Left forelimb (tissue), 1 donor: ENCODE results near the gene WSB1.

Experiments
- DNase-seq: peaks from one replicate; pipeline ENCODE4 v3.0.0-alpha.2; 2018; ENCODE audit warnings: low spot score

The WSB1 gene

GRCh38 chr17:27338536-27338985 is 44.6 kb downstream of the WSB1 start:
- no peak for DNase-seq

- no peak for DNase-seq
These were observed 45.4 kb downstream of the WSB1 start for GRCh38 chr17:27339198-27339835.

GRCh38 chr17:27339836-27340550 is 46.1 kb downstream of the WSB1 start:
- DNase-seq = no peak

- DNase-seq = no peak
These were observed 46.7 kb downstream of the WSB1 start for GRCh38 chr17:27340575-27340974.

- no peak for DNase-seq
These were observed 47.1 kb downstream of the WSB1 start for GRCh38 chr17:27341041-27341471.

GRCh38 chr17:27342059-27342458 is 48.1 kb downstream of the WSB1 start:
- no peak for DNase-seq

GRCh38 chr17:27343294-27343693 is 49.4 kb downstream of the WSB1 start:
- no peak for DNase-seq

- no peak for DNase-seq
These were observed 50.2 kb downstream of the WSB1 start for GRCh38 chr17:27343977-27344607.

GRCh38 chr17:27345141-27345904 is 51.4 kb downstream of the WSB1 start:
- DNase-seq = no peak

GRCh38 chr17:27346228-27346899 is 52.5 kb downstream of the WSB1 start:
- DNase-seq = no peak

- DNase-seq = no peak
These were observed 54.3 kb downstream of the WSB1 start for GRCh38 chr17:27348196-27348595.

- no peak for DNase-seq
These were observed 55.7 kb downstream of the WSB1 start for GRCh38 chr17:27349540-27350021.

GRCh38 chr17:27351759-27352158 is 57.8 kb downstream of the WSB1 start:
- no peak for DNase-seq

- no peak for DNase-seq
These were observed 58.6 kb downstream of the WSB1 start for GRCh38 chr17:27352448-27353032.

GRCh38 chr17:27353033-27353460 is 59.1 kb downstream of the WSB1 start:
- no peak for DNase-seq

GRCh38 chr17:27353461-27354050 is 59.6 kb downstream of the WSB1 start:
- peak; percentile 94 for DNase-seq

GRCh38 chr17:27354051-27354490 is 60.2 kb downstream of the WSB1 start:
- DNase-seq = no peak

GRCh38 chr17:27354491-27355081 is 60.7 kb downstream of the WSB1 start:
- no peak for DNase-seq

- DNase-seq = no peak
These were observed 61.5 kb downstream of the WSB1 start for GRCh38 chr17:27355419-27355818.

GRCh38 chr17:27356091-27356705 is 62.3 kb downstream of the WSB1 start:
- no peak for DNase-seq
